Prostate gland (tissue), 2 donors: ENCODE results near the gene DNMT3B. TPM values are rescaled to one million over a fixed set of nuclear protein-coding genes. Genes with fewer than 3 reads are reported as not detected.
"Not testable (repeated sequence)": the region's sequence is repeated elsewhere in the genome, so short reads cannot be mapped to it uniquely, and the experiment has no call there.

ENCODE experiments used
- DNase-seq: peaks from one replicate; pipeline ENCODE4 v3.0.0-alpha.2; 2019; ENCODE audit warnings: low spot score
- H3K27ac ChIP-seq, 2 donors: fragments of 200-600 bp; sonication (generic); 2 replicates each; pipeline ENCODE4 v1.5.1; 2017 to 2019
- H3K27me3 ChIP-seq: fragments of 200-600 bp; sonication (generic); replicated peaks from 2 replicates; pipeline ENCODE4 v1.5.1; 2019; ENCODE audit not compliant: insufficient read depth
- H3K36me3 ChIP-seq, 2 donors: fragments of 200-600 bp; sonication (generic); 1 replicate in 1 of 2; 2 replicates in 1 of 2; pipeline versions ENCODE4 v1.5.1 to v1.8.1; 2017 to 2019
- H3K4me1 ChIP-seq: fragments of 200-600 bp; sonication (generic); replicated peaks from 2 replicates; pipeline ENCODE4 v1.5.1; 2019
- H3K4me3 ChIP-seq, 2 donors: fragments of 200-600 bp; sonication (generic); 2 replicates each; pipeline ENCODE4 v1.5.1; 2017 to 2019
- H3K9me3 ChIP-seq: fragments of 200-600 bp; sonication (generic); 2 replicates; pipeline ENCODE4 v1.5.1; 2017
- CTCF ChIP-seq, 4 experiments: fragments of 200-600 bp in 2 of 4; fragments of 450-650 bp in 2 of 4; sonication (generic) in 2 of 4; IDR thresholded peaks; 1 replicate in 3 of 4; 2 replicates in 1 of 4; pipeline ENCODE4 v1.5.1; 2016 to 2019; ENCODE audit warnings: antibody characterized with exemption in 4 of 4, mild to moderate bottlenecking in 2 of 4, moderate library complexity in 2 of 4
- POLR2A ChIP-seq: fragments of 450-650 bp; IDR thresholded peaks from one replicate; pipeline ENCODE4 v1.6.1; 2016; ENCODE audit warnings: antibody characterized with exemption, mild to moderate bottlenecking
- POLR2AphosphoS5 ChIP-seq: sonication (generic); formaldehyde crosslinking; IDR thresholded peaks from one replicate; pipeline ENCODE4 v1.6.1; 2017; ENCODE audit warnings: antibody characterized with exemption
- WGBS: methylation state at CpG from one replicate; pipeline ENCODE4 v1.1.5; 2018; 5-methylcytosine and 5-hydroxymethylcytosine counted together
- intact Hi-C: fragments of 100-400 bp; cut with DNase I; formaldehyde crosslinking; loops from one replicate; pipeline ENCODE4 v1.14.2; 2022
- total RNA-seq, 2 donors: library from RNA; depleted of rRNA; stranded (reverse); fragments of >200 nt; gene quantifications; one replicate each; pipeline ENCODE4 v1.1.0, GENCODE V29; 2016

DNMT3B gene
- 10 to 100 TPM in 1 of 2 donors, under 1 TPM in 1; 0.41 to 11.5 TPM for total RNA-seq

- no peaks in the 10 kb centered on the region for H3K9me3 ChIP-seq
- no peaks in the 10 kb centered on the region for H3K27me3 ChIP-seq
- intact Hi-C loops, result no loop called here
- TF ChIP-seq POLR2A (peak; percentile 29), POLR2AphosphoS5 (no peak), CTCF (IDR thresholded peaks at IDR 0.05) (peak in 1 of 4 experiments; percentile 31)
- peak within 1 kb of the TSS; percentile 69 to 86 for H3K4me3 ChIP-seq
- WGBS, result under 1% methylated on average over 37 of the region's 92 CpGs
- H3K4me1 ChIP-seq, result peaks cover 2% of the 10 kb centered on the region
- peak within 1 kb of the TSS in 1 of 2 donors; percentile 14 for H3K27ac ChIP-seq
- H3K36me3 ChIP-seq, result no peaks in the 10 kb centered on the region
- peak; percentile 69 for DNase-seq
These were observed at the start of gene DNMT3B for GRCh38 chr20:32761831-32762753. DNMT3B (plus strand) TSS chr20:32762385; CDS start chr20:32780324, 17,939 bp downstream.

- 54% methylated on average over 3 of the region's 3 CpGs for WGBS
- Histone ChIP-seq H3K4me3 (no peak overlapping the region), H3K4me1 (no peaks in the 10 kb centered on the region), H3K36me3 (peaks cover 0 to 5% of the 10 kb centered on the region in 2 donors), H3K9me3 (no peaks in the 10 kb centered on the region), H3K27me3 (no peaks in the 10 kb centered on the region), H3K27ac (no peak overlapping the region)
- intact Hi-C loops, result no loop called here
- DNase-seq, result no peak
- TF ChIP-seq CTCF (IDR thresholded peaks at IDR 0.05), result no peak
- no peak for TF ChIP-seq POLR2A
- no peak for TF ChIP-seq POLR2AphosphoS5
These were observed 43.3 kb upstream of the DNMT3B start for GRCh38 chr20:32718749-32719348.

- Histone ChIP-seq H3K4me1 (no peaks in the 10 kb centered on the region), H3K27me3 (no peaks in the 10 kb centered on the region), H3K4me3 (no peak overlapping the region), H3K9me3 (no peaks in the 10 kb centered on the region), H3K27ac (no peak overlapping the region), H3K36me3 (no peaks in the 10 kb centered on the region)
- intact Hi-C loops, result no loop called here
- no peak for DNase-seq
- TF ChIP-seq CTCF (IDR thresholded peaks at IDR 0.05) (no peak), POLR2A (no peak), POLR2AphosphoS5 (no peak)
- WGBS, result 30% methylated on average over 7 of the region's 7 CpGs
These were observed 34.5 kb upstream of the DNMT3B start for GRCh38 chr20:32727683-32728082.

GRCh38 chr20:32728435-32728834 is 33.8 kb upstream of the DNMT3B start:
- DNase-seq, H3K27ac ChIP-seq, H3K4me3 ChIP-seq, H3K4me1 ChIP-seq, H3K36me3 ChIP-seq, intact Hi-C loops, H3K27me3 ChIP-seq, H3K9me3 ChIP-seq: not testable (repeated sequence)
- 89% methylated on average over 6 of the region's 6 CpGs for WGBS

- WGBS, result 99% methylated on average over 5 of the region's 5 CpGs
- H3K27me3 ChIP-seq, H3K36me3 ChIP-seq, H3K27ac ChIP-seq, H3K9me3 ChIP-seq, H3K4me3 ChIP-seq, intact Hi-C loops, DNase-seq, H3K4me1 ChIP-seq: not testable (repeated sequence)
These were observed 32.9 kb upstream of the DNMT3B start for GRCh38 chr20:32729334-32729733.
